C4-2B (cell line): ENCODE results near the gene KRTAP4-6.
"Not testable (repeated sequence)": the region's sequence is repeated elsewhere in the genome, so short reads cannot be mapped to it uniquely, and the experiment has no call there.

Experiments
- H3K27ac ChIP-seq: fragments of 450-650 bp; 2 replicates; pipeline ENCODE4 v1.5.1; 2017
- ZFX ChIP-seq: fragments of 450-650 bp; IDR thresholded peaks from 2 replicates; pipeline ENCODE4 v1.6.1; 2017
- TF ChIP-seq, protein P1 (sequence below): fragments of 450-650 bp; conservative IDR thresholded peaks from 2 replicates; pipeline ENCODE4 v1.5.1; 2017; ENCODE audit warnings: mild to moderate bottlenecking

KRTAP4-6 gene

GRCh38 chr17:41121742-41122141 lies 18.6 kb downstream of the KRTAP4-6 start:
- H3K27ac ChIP-seq: no peak overlapping the region
- TF ChIP-seq ZFX: no peak
- TF ChIP-seq, protein P1, sequence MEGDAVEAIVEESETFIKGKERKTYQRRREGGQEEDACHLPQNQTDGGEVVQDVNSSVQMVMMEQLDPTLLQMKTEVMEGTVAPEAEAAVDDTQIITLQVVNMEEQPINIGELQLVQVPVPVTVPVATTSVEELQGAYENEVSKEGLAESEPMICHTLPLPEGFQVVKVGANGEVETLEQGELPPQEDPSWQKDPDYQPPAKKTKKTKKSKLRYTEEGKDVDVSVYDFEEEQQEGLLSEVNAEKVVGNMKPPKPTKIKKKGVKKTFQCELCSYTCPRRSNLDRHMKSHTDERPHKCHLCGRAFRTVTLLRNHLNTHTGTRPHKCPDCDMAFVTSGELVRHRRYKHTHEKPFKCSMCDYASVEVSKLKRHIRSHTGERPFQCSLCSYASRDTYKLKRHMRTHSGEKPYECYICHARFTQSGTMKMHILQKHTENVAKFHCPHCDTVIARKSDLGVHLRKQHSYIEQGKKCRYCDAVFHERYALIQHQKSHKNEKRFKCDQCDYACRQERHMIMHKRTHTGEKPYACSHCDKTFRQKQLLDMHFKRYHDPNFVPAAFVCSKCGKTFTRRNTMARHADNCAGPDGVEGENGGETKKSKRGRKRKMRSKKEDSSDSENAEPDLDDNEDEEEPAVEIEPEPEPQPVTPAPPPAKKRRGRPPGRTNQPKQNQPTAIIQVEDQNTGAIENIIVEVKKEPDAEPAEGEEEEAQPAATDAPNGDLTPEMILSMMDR: no peak

GRCh38 chr17:41119696-41120690 lies 20.4 kb downstream of the KRTAP4-6 start:
- H3K27ac ChIP-seq: not testable (repeated sequence)

DNA sequence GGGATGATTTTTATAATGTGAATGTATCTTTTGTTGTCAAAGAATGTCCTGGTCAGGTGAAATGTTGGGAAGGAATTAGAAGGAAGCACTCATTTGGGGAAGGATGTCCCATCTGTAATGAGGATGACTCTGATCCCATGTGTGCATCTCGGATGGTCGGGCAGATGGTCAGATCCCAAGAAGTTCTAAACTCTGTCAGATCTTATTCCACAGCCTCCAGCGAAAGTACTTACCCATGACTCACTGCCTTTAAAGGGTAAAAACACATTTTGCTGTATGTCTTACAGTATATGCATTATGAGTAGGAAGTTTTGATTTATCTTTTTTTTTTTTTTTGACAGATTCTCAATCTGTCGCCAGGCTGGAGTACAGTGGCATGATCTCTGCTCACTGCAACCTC lies 21.6 kb downstream of the KRTAP4-6 start:
- TF ChIP-seq, protein P1: no peak
- no peak for TF ChIP-seq ZFX
- H3K27ac ChIP-seq: no peak overlapping the region

GRCh38 chr17:41117846-41118386 lies 22.4 kb downstream of the KRTAP4-6 start, which contains the start of gene KRTAP4-11:
KRTAP4-11 (minus strand) TSS chr17:41118373; CDS start chr17:41118315, 58 bp downstream.
- not testable (repeated sequence) for H3K27ac ChIP-seq

DNA sequence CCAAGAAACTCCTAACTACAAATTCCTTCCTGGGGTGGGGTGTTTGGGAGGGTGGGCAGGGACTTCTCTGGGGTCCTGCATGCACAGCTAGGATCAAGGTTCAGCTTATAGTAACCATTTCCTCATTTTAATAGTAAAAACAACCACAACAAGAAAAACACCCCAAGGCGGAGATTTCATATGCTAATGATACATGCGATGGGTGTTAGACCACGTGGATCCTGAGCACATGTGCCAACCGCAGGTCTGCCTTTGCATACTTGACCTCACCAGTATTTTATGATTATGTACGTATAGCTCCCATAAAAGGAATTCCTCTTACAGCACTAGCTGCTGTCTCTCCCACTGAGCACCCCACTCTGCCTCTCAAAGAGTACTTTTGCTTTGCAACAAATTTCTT lies 24.0 kb downstream of the KRTAP4-6 start:
- H3K27ac ChIP-seq: no peak overlapping the region
- TF ChIP-seq ZFX: no peak
- TF ChIP-seq, protein P1: no peak

DNA sequence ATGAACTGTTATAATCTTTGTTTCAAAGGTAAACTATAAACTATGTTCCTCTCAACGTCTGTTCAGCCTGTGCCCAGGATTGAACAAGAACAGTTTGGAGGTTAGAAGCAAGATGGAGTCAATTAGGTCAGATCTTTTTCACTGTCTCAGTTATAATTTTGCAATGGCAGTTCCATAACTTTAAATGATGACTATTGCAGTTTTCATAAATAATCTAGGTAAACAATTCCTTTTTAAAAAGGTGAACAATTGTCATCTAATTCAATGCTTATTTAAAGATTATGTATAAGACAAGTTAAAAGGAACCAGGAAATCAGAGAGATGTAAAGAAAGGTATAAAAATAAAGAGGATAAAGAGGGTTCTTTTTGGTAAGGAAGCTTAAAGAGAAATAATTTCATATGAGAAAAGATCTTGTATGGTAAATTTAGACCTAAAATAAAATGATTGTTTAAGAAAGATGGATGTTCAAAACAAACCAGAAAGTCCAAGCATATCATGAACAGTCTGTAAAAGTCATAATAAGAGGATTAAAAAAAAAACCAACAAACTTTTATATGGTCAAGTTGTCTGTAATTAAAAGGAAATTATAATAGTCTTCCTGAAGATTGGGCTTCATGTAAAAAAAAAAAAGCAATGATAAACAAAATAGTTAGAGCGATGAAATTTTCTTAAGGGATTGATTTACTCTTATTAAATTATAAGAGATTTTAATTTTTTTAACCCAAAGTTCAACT lies 29.0 kb downstream of the KRTAP4-6 start:
- no peak overlapping the region for H3K27ac ChIP-seq
- TF ChIP-seq ZFX: no peak

GRCh38 chr17:41108728-41109386 lies 31.5 kb downstream of the KRTAP4-6 start:
- not testable (repeated sequence) for H3K27ac ChIP-seq

GRCh38 chr17:41107941-41108450 lies 32.3 kb downstream of the KRTAP4-6 start:
- H3K27ac ChIP-seq: no peak overlapping the region
- TF ChIP-seq, protein P1: no peak
- TF ChIP-seq ZFX: no peak

DNA sequence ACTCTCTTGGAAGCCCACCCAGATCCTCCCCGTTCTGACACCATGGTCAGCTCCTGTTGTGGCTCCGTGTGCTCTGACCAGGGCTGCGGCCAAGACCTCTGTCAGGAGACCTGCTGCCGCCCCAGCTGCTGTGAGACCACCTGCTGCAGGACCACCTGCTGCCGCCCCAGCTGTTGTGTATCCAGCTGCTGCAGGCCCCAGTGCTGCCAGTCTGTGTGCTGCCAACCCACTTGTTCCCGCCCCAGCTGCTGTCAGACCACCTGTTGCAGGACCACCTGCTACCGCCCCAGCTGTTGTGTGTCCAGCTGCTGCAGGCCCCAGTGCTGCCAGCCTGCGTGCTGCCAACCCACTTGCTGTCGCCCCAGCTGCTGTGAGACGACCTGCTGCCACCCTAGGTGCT lies 35.0 kb downstream of the KRTAP4-6 start, which contains the start of gene KRTAP4-9:
KRTAP4-9 (plus strand) TSS at position 43 of the 400 bp plus-strand sequence; CDS start at position 43, 0 bp downstream.
- not testable (repeated sequence) for H3K27ac ChIP-seq

- not testable (repeated sequence) for H3K27ac ChIP-seq
These were observed 35.8 kb downstream of the KRTAP4-6 start for GRCh38 chr17:41104386-41105038.
